WTC11 (cell line): ENCODE data around the gene WDFY4. TPM values are rescaled to one million over a fixed set of nuclear protein-coding genes. Genes with fewer than 3 reads are reported as not detected.

Source experiments
- ATAC-seq: fragments of 200-7000 bp; cut with Tn5 transposase; 2 replicates; pipeline ENCODE4 v1.10.0; 2021; ENCODE audit warnings: mild to moderate bottlenecking, moderate library complexity
- CTCF ChIA-PET: fragments of 300-600 bp; sonication (Branson Sonifier 250); formaldehyde crosslinking; loops from one replicate; lab custom pipeline; 2021; ENCODE audit warnings: antibody characterized with exemption; lab: Charles Lee
- POLR2A ChIA-PET: fragments of 350-600 bp; sonication (Branson Sonifier 250); formaldehyde crosslinking; loops from one replicate; lab custom pipeline; 2021; ENCODE audit warnings: antibody characterized with exemption; lab: Charles Lee
- DNase-seq: peaks from one replicate; pipeline ENCODE4 v3.0.0; 2021; ENCODE audit warnings: low spot score
- H3K27ac Mint-ChIP-seq: 2 replicates; pipeline ENCODE4 v1.8.0; 2021; ENCODE audit warnings: mixed read lengths
- H3K27me3 Mint-ChIP-seq: 2 replicates; pipeline ENCODE4 v1.8.0; 2021; ENCODE audit warnings: low read depth, mild to moderate bottlenecking, moderate library complexity, mixed read lengths
- H3K36me3 Mint-ChIP-seq: 2 replicates; pipeline ENCODE4 v1.8.0; 2021; ENCODE audit warnings: mixed read lengths
- H3K4me1 Mint-ChIP-seq: 2 replicates; pipeline ENCODE4 v1.8.0; 2022; ENCODE audit warnings: mixed read lengths
- H3K4me3 Mint-ChIP-seq: 2 replicates; pipeline ENCODE4 v1.8.0; 2021; ENCODE audit warnings: mild to moderate bottlenecking, moderate library complexity, mixed read lengths
- H3K9me3 Mint-ChIP-seq: 2 replicates; pipeline ENCODE4 v1.8.0; 2021; ENCODE audit warnings: mixed read lengths
- E2F4 ChIP-seq: sonication (generic); formaldehyde crosslinking; IDR thresholded peaks from 2 replicates; pipeline ENCODE4 v1.8.1; 2022; ENCODE audit warnings: low read depth, mild to moderate bottlenecking, moderate library complexity, missing genetic modification reagents, borderline replicate concordance
- E2F5 ChIP-seq: sonication (generic); formaldehyde crosslinking; IDR thresholded peaks from 2 replicates; pipeline ENCODE4 v1.8.1; 2022; ENCODE audit warnings: mild to moderate bottlenecking, moderate library complexity, missing genetic modification reagents
- EMX1 ChIP-seq: fragments of 250-450 bp; sonication (Bioruptor Pico); IDR thresholded peaks from 2 replicates; pipeline ENCODE4 v1.8.0; 2021; ENCODE audit warnings: mild to moderate bottlenecking
- ESRRA ChIP-seq: sonication (generic); formaldehyde crosslinking; IDR thresholded peaks from 2 replicates; pipeline ENCODE4 v1.8.1; 2022; ENCODE audit warnings: mild to moderate bottlenecking, missing genetic modification reagents, borderline replicate concordance
- GRHL2 ChIP-seq: fragments of 250-450 bp; sonication (Bioruptor Pico); IDR thresholded peaks from 2 replicates; pipeline ENCODE4 v1.8.0; 2022; ENCODE audit warnings: mild to moderate bottlenecking, moderate library complexity; ENCODE audit not compliant: insufficient replicate concordance, severe bottlenecking
- GTF2I ChIP-seq: fragments of 250-450 bp; sonication (Bioruptor Pico); conservative IDR thresholded peaks from 2 replicates; pipeline ENCODE4 v1.4.0; 2021; ENCODE audit warnings: mild to moderate bottlenecking
- MAX ChIP-seq: sonication (generic); formaldehyde crosslinking; IDR thresholded peaks from 2 replicates; pipeline ENCODE4 v1.8.0; 2022; ENCODE audit warnings: mild to moderate bottlenecking, missing genetic modification reagents
- NR1H2 ChIP-seq: sonication (generic); formaldehyde crosslinking; IDR thresholded peaks from 2 replicates; pipeline ENCODE4 v1.9.0; 2021; ENCODE audit warnings: mild to moderate bottlenecking, moderate library complexity, missing genetic modification reagents
- NR3C1 ChIP-seq: sonication (generic); formaldehyde crosslinking; conservative IDR thresholded peaks from 2 replicates; pipeline ENCODE4 v1.8.1; 2023; ENCODE audit warnings: low read depth, mild to moderate bottlenecking, missing genetic modification reagents
- OVOL2 ChIP-seq: fragments of 250-450 bp; sonication (Bioruptor Pico); IDR thresholded peaks from 2 replicates; pipeline ENCODE4 v1.9.0; 2021; ENCODE audit warnings: mild to moderate bottlenecking, borderline replicate concordance
- STAT6 ChIP-seq: sonication (generic); formaldehyde crosslinking; conservative IDR thresholded peaks from 2 replicates; pipeline ENCODE4 v1.8.1; 2023; ENCODE audit warnings: mild to moderate bottlenecking, low read depth, missing genetic modification reagents, moderate library complexity
- USF1 ChIP-seq: sonication (generic); formaldehyde crosslinking; IDR thresholded peaks from 2 replicates; pipeline ENCODE4 v1.8.0; 2022; ENCODE audit warnings: mild to moderate bottlenecking, missing genetic modification reagents
- ZNF396 ChIP-seq: fragments of 250-450 bp; sonication (Bioruptor Pico); IDR thresholded peaks from 2 replicates; pipeline ENCODE4 v1.8.0; 2021; ENCODE audit warnings: mild to moderate bottlenecking, moderate library complexity, borderline replicate concordance
- ZNF423 ChIP-seq: fragments of 250-450 bp; sonication (Bioruptor Pico); IDR thresholded peaks from 2 replicates; pipeline ENCODE4 v2.1.2; 2022; ENCODE audit warnings: mild to moderate bottlenecking, moderate library complexity
- ZNF425 ChIP-seq: fragments of 250-450 bp; sonication (Bioruptor Pico); conservative IDR thresholded peaks from 2 replicates; pipeline ENCODE4 v1.9.0; 2021; ENCODE audit warnings: mild to moderate bottlenecking
- ZNF532 ChIP-seq: fragments of 250-450 bp; sonication (Bioruptor Pico); IDR thresholded peaks from 2 replicates; pipeline ENCODE4 v1.9.0; 2021; ENCODE audit warnings: mild to moderate bottlenecking, borderline replicate concordance
- total RNA-seq: library from RNA; stranded (reverse); gene quantifications from 3 replicates; pipeline ENCODE4 v1.2.3, GENCODE V29; 2021

WDFY4 gene
- total RNA-seq, 1 experiment from 2014 or later, result 0.13 TPM

- H3K9me3 Mint-ChIP-seq, result no peaks in the 10 kb centered on the region
- H3K27ac Mint-ChIP-seq, result no peak overlapping the region
- H3K4me1 Mint-ChIP-seq, result no peaks in the 10 kb centered on the region
- ChIA-PET CTCF (no interaction called here), POLR2A (no interaction called here)
- no peaks in the 10 kb centered on the region for H3K27me3 Mint-ChIP-seq
- no peak overlapping the region for H3K4me3 Mint-ChIP-seq
- H3K36me3 Mint-ChIP-seq, result no peaks in the 10 kb centered on the region
- no peak for DNase-seq
- TF ChIP-seq GRHL2 (no peak), ESRRA (CRISPR knock-in tag) (no peak), ZNF423 (no peak), USF1 (CRISPR knock-in tag) (no peak), ZNF425 (CRISPR knock-in tag) (no peak), STAT6 (CRISPR knock-in tag) (no peak), GTF2I (CRISPR knock-in tag) (no peak), MAX (CRISPR knock-in tag) (no peak), NR1H2 (CRISPR knock-in tag) (no peak), NR3C1 (CRISPR knock-in tag) (no peak), E2F5 (CRISPR knock-in tag) (no peak), ZNF532 (CRISPR knock-in tag) (no peak), E2F4 (CRISPR knock-in tag) (no peak), EMX1 (CRISPR knock-in tag) (no peak), ZNF396 (no peak), OVOL2 (CRISPR knock-in tag) (no peak)
- no peak for ATAC-seq
Observed at GRCh38 chr10:49024484-49024883, 339.8 kb downstream of the WDFY4 start.
